NCI-H82 treated with DMSO at 0.1 percent for 48 hours (cell line): ENCODE results near the gene LIN28B.
"Not testable (repeated sequence)": the region's sequence is repeated elsewhere in the genome, so short reads cannot be mapped to it uniquely, and the experiment has no call there.

Source experiments
- DNase-seq: peaks from one replicate; lab custom pipeline; 2025; ENCODE audit not compliant: unreplicated experiment; lab: John Stamatoyannopoulos, UW

LIN28B gene

GRCh38 chr6:104955927-104956730, 778 bp upstream of the LIN28B start:
- DNase-seq, result no peak

DNA sequence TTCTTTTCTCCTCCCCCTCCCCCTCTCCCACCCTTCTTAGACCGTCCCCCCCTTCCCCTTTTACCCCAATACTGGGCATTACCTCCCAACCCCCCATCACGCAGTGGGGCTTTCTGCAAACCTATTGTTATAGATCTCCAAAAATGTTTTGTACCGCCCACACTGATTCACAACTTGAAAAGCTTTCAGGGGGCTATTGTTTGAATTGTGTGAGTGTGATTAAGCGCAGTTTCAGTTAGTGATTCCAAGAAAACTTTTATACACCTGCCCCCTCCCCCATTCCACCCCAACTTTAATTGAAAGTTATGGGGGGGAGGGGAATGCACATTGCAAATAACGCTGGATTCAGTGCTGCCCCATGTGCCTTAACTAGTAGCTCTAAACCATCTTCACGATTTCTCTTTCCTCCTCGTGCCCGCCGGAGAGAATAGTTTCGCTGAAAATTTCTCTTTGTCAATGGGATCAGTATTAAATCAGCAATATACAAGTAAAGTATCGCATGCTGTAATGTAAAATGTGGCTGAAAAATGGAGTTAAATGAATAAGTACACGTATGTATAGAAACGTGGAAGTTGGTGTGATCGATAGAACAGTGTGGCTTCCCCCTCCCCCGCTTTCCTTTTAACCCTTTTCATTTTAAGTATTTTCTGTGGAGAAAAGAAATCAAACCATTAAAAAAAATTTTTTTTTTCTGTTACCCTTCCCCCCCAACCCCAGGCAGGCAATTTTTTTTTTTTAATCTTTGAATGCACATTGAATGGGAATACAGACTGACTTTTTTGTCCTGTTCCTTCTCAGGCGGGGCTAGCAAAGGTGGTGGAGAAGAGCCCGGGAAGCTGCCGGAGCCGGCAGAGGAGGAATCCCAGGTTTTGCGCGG, 632 bp downstream of the LIN28B start:
- no peak for DNase-seq

DNA sequence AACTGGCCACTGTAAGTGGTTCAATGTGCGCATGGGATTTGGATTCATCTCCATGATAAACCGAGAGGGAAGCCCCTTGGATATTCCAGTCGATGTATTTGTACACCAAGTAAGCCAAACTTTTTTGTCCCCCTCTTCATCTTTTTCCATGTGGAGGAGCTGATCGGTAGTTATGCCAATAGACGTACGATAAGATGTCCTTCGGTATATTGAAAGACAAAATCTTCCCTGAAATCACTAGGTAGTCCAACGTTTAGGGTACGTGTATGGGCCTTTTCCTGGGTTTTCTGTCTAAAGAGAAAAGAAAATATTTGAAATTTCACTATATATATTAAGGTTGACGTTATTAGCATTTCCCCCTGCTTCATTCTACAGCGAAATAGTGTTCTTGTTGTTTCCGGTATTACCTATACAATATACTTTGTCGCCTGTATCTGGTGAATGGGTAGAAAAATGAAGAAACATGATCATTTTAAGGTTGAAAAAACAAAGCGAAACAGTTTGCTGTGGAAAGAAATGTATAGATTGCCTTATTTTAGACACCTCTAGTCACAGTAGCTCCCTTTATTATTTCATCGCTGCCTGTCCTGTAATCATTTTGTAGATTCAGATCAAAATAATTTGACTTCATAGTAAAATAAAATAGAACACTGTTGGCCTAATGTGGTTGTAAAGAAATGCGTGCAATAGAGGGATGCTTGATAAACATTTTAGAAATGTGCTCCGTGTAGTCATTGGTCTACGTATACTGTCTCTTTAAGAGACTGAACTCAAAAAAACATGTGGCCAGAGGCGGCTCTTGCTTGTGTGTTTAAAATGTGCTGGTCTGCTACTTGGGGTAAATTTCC, 1.5 kb downstream of the LIN28B start:
- DNase-seq, result no peak

- DNase-seq, result no peak
Observed at GRCh38 chr6:104959026-104959858, 2.3 kb downstream of the LIN28B start.

- no peak for DNase-seq
Observed at GRCh38 chr6:104969108-104969507, 12.2 kb downstream of the LIN28B start.

DNA sequence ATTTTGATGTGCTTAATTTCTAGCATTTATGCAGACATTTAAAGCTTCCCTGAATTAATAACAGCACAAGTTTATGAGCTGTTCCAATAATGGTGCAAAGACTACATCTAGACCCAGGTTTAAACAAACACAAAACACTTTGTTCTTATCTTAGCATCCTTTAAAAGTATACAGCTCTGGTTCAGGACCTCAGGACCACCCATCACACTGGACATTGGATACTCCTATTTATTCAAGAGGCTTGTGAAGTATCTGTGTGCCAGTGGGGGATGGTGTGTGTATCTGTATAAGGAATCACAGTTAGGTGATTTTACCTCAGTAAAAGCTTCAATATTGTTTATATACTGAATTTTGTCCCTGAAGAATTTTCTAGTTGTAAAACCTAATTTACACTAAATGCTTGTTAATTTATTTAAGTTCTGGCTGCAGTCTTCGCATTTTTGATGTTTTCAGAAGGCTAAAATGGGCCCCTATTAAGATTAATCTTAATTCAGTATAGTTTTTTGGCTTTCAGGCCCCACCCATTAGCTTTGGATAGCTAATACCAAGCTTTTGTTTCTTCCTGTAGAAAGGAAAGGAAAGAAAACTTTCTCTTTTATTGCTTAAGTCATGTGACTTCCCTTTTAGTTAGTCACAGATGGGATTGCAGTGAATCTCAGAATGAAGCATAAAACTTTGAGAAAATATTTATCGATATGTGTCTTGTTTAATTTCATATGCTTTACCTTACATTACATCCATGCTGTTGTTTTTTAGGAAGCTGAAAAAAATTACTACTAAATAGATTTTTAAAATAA, 13.1 kb downstream of the LIN28B start:
- DNase-seq, result no peak

DNA sequence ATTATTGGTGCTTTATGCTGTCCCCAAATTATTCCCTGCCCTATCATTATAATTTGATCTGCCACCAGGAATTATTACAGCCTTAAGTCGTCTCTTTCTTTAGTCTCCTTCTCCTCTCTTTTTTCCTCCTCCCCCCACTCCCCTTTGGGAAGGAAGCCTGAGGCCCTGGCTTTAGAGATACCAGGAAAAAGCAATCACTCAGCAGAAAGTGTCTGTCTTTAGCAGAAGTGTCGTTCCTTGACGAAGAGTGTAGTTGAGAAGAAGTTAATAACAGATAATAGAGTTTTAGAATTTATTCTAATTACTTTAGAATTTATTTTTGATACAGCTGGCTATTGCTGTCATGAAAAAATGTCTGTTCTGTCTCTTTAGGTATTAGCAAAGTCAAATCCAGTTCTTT, 16.5 kb downstream of the LIN28B start:
- no peak for DNase-seq

- DNase-seq, result no peak
Observed at GRCh38 chr6:104983296-104983695, 26.4 kb downstream of the LIN28B start.

- no peak for DNase-seq
Observed at GRCh38 chr6:104983776-104984175, 26.9 kb downstream of the LIN28B start.

DNA sequence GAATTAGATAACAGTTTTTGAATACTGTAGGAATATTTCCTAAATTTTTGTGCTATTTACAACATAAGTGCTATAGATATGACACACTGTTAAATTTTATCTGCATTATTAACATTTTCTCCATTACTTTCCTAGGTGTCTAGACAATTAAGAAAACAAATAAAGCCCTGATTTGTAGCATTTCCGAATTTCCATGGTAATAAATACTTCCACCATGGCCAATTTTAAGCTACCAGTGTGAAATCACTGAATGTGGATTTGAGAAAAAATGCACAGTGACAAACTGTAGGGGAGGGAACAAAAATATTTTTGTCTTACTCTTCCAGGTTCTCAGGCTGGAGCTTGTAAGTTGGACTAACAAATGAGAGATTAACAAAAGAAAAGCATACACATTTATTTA, 27.9 kb downstream of the LIN28B start:
- DNase-seq, result no peak

DNA sequence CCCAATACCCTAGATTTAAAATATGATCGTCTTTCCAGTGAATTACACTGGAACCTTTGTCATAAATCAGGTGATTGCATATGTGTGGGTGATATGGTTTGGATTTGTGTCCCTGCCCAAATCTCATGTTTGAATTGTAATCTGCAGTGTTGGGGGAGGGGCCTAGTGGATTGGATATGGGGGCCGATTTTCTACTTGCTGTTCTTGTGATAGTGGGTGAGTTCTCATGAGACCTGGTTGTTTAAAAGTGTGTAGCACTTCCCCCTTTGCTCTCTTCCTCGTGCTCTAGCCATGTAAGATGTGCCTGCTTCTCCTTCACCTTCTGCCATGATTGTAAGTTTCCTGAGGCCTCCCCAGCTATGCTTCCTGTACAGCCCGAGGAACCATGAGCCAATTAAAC, 29.0 kb downstream of the LIN28B start:
- not testable (repeated sequence) for DNase-seq

DNA sequence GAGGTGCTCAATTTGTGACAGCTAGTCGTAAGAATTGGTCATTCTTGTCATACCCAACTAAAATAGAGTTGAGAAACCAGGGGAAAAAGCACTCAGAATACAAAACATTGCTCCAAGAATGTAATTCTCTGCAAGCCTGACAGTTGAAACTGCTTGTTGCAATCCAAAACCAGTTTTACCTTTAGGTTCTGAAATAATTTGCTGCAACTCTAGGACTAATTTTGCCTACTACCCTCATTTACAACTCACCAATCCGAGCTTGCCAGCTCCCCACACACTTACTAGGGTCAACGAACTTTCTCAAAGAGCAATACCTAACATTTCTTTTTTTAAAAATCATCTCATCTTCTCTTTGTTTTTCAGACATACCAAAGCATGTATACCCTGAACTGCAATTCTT, 29.7 kb downstream of the LIN28B start:
- DNase-seq, result no peak

DNA sequence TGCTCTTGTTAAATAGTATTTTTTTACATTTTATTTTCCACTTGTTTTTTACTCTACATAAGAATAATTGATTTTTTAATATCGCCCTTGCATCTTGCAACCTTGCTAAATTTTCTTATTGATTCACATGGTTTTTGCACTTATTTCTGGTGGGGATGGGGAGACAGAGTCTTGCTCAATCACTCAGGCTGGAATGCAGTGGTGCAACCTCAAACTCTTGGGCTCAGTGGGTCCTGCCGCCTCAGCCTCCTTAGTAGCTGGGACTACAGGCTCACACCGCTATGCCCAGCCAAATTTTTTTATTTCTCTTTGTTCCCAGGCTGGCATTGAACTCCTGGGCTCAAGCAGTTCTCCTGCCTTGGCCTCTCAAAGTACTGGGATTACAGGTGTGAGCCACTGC, 30.3 kb downstream of the LIN28B start:
- no peak for DNase-seq

- no peak for DNase-seq
Observed at GRCh38 chr6:104990085-104990484, 33.2 kb downstream of the LIN28B start.

- DNase-seq, result not testable (repeated sequence)
Observed at GRCh38 chr6:104991062-104991461, 34.2 kb downstream of the LIN28B start.

GRCh38 chr6:104993576-104993975, 36.7 kb downstream of the LIN28B start:
- DNase-seq, result not testable (repeated sequence)

DNA sequence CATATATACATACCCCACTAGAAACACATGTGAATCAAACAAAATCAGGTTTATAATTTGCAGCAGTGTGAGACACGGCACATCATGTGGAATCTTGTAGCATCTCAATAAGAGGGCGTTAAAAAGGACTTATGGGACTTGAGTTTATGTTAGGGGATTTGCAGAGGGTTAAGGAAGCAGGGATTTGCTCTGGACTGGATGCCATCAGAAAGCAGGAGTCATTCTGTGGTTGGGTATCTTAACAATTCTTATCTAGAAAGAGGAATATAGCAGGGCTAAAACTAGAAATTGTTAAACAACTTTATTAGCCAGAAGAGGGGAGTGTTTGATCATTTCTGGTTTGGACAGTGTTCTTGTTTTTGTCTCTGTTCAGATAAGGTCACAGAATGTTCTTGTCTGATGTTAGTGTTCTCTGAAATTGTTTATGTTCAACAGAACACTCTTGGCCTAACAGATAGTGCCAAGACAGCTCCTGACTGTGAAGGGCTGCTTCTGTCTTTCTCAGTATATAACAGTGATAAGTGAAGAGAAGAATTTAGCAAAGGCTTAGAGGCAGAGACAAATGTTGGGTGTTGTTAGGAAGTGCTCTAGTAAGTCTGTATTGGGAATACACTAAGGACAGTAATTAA, 39.2 kb downstream of the LIN28B start:
- no peak for DNase-seq

- DNase-seq, result no peak
Observed at GRCh38 chr6:105001063-105001462, 44.2 kb downstream of the LIN28B start.

DNA sequence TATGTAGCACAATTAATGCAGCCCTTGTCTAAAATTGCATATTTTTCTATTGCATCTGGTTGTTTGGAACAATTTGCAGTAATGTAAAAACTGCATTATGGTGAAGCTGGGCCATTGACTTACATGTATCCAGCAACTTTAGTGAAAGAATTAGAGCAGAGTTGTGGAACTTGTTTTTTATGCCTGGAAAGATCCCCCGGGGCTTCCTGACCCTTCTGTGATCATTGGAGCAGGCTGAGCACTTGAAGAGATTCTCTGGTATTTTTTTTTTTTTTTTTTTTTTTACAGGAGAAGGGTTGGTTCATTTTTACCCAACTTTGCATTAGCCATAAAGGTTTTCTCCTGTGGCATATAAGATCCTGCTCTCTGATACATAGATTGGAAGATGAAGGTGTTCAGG, 45.0 kb downstream of the LIN28B start:
- DNase-seq, result no peak
